Activated CD4-positive, alpha-beta T cell treated with anti-CD3 and anti-CD28 coated beads for 36 hours (primary cell): ENCODE data around the gene ANKS1B. TPM values are rescaled to one million over a fixed set of nuclear protein-coding genes. Genes with fewer than 3 reads are reported as not detected.
"Not testable (repeated sequence)": the region's sequence is repeated elsewhere in the genome, so short reads cannot be mapped to it uniquely, and the experiment has no call there.

Experiments used
- ATAC-seq: fragments of 200-7000 bp; cut with Tn5 transposase; one replicate; pipeline ENCODE4 v1.10.0; 2021; ENCODE audit warnings: mild to moderate bottlenecking, moderate library complexity
- CTCF ChIA-PET: fragments of 350-600 bp; sonication (Branson Sonifier 250); formaldehyde crosslinking; loops from one replicate; lab custom pipeline; 2021; ENCODE audit warnings: antibody characterized with exemption; lab: Charles Lee
- POLR2A ChIA-PET: fragments of 350-600 bp; sonication (Branson Sonifier 250); formaldehyde crosslinking; loops from one replicate; lab custom pipeline; 2021; ENCODE audit warnings: antibody characterized with exemption, inconsistent platforms; lab: Charles Lee
- DNase-seq: peaks from one replicate; pipeline ENCODE4 v3.0.0-alpha.2; 2020
- H3K27ac Mint-ChIP-seq: one replicate; pipeline ENCODE4 v1.8.0; 2021; ENCODE audit warnings: mixed read lengths
- H3K27me3 Mint-ChIP-seq: one replicate; pipeline ENCODE4 v1.8.0; 2021; ENCODE audit warnings: mixed read lengths
- H3K36me3 Mint-ChIP-seq: one replicate; pipeline ENCODE4 v1.8.0; 2021; ENCODE audit warnings: low read depth, mixed read lengths
- H3K4me1 Mint-ChIP-seq: one replicate; pipeline ENCODE4 v1.8.0; 2021; ENCODE audit warnings: mixed read lengths
- H3K4me3 Mint-ChIP-seq: one replicate; pipeline ENCODE4 v1.8.0; 2021; ENCODE audit warnings: mild to moderate bottlenecking, moderate library complexity, mixed read lengths
- H3K9me3 Mint-ChIP-seq: one replicate; pipeline ENCODE4 v1.8.0; 2021; ENCODE audit warnings: low read depth, mixed read lengths
- intact Hi-C, 2 experiments: fragments of 100-400 bp; cut with DNase I in 1 of 2; cut with micrococcal nuclease in 1 of 2; formaldehyde crosslinking; loops; one replicate each; pipeline versions ENCODE4 v1.14.2 to v1.15.1; 2022 to 2024; cut with DNase I, micrococcal nuclease
- total RNA-seq, 2 experiments: library from RNA; stranded (reverse); gene quantifications; one replicate each; pipeline ENCODE4 v1.2.3, GENCODE V29; 2021

ANKS1B gene
- total RNA-seq, 2 experiments from 2014 or later, result 0.19 to 0.73 TPM

DNA sequence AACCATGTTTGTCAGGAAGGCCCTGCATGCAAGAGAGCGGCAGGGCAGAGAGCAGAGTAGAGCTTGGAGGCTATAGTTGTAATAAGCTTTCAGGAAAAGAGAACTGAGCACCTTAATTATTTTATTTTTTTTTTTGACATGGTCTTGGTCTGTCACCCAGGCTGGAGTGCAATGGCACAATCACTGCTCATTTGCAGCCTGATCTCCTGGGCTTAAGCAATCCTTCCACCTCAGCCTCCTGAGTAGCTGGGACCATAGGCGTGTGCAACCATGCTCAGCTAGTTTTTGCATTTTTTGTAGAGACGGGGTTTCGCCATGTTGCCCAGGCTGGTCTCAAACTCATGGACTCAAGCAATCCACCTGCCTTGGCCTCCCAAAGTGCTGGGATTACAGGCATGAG is 950.5 kb downstream of the ANKS1B start:
- H3K27ac Mint-ChIP-seq, H3K27me3 Mint-ChIP-seq, POLR2A ChIA-PET, H3K36me3 Mint-ChIP-seq, intact Hi-C loops, DNase-seq, H3K4me3 Mint-ChIP-seq, H3K4me1 Mint-ChIP-seq, ATAC-seq, H3K9me3 Mint-ChIP-seq: not testable (repeated sequence)
- CTCF ChIA-PET, result interaction anchor here (1.5 kb wide), 1 partner anchor 10 kb away, joined by 3 read pairs; no protein-coding TSS in a partner anchor

DNA sequence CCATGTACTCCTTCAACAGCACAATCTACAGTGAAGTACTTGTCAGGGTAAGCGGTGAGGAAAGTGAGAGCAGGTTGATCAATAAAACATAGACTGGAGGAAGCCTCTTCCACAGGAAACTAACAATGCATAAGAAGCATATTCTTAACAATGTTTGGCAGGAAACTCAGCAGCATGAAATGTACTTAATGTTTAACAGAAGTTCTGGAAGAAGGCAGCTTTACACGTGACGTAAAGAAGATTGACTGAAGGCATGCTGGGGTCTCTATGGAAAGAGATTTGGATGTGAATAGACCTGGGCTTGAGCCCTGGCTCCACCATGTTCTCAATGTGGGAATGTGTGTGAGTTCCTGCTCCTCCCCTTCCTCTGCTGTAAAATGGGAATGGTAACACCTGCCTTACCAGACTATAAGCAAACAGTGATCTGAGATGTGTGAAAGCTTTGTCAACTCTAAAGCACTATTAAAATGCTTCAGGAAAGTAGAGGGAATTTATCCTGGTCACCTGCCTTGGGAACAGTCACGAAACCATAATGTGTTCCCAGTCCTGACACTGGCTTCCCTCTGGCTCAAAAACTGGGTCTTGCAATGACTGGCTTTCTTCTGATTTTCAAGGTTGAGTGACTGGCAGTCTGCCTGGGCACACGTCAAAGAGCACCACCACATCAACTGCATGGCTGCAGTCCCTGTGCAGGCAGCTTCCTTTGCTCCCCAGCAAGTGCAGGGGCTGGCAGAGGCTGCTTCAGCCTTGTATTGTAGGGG is 955.0 kb downstream of the ANKS1B start:
- DNase-seq (no peak), ATAC-seq (no peak)
- no peaks in the 10 kb centered on the region for H3K4me1 Mint-ChIP-seq
- ChIA-PET POLR2A (no interaction called here), CTCF (interaction anchor here (2.4 kb wide), 1 partner anchor 14 kb away, joined by 6 read pairs; no protein-coding TSS in a partner anchor)
- no peaks in the 10 kb centered on the region for H3K36me3 Mint-ChIP-seq
- peaks cover 2% of the 10 kb centered on the region for H3K9me3 Mint-ChIP-seq
- no peak overlapping the region for H3K4me3 Mint-ChIP-seq
- no peak overlapping the region for H3K27ac Mint-ChIP-seq
- peaks cover 9% of the 10 kb centered on the region for H3K27me3 Mint-ChIP-seq
- intact Hi-C loops, result no loop called here

DNA sequence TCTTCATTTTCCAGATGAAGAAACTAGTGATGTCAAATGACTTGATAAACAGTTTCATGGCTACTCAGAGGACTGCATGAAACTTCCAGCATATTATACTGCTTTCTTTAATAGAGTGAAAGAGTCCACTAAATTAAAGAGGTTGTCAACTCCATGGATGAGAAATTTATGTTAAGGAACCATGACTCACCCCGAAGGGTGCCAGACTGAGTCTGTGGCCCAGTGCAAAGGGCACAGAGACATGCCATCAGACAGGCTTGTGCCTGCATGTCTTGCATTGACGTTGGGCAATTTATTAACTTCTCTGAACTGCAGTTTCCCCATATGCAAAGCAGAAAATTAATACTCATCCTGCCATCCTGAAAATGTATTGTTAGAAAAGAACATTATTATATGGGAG is 957.3 kb downstream of the ANKS1B start:
- Mint-ChIP-seq H3K9me3 (peaks cover 2% of the 10 kb centered on the region), H3K27ac (no peak overlapping the region), H3K36me3 (no peaks in the 10 kb centered on the region), H3K4me1 (no peaks in the 10 kb centered on the region), H3K27me3 (peaks cover 9% of the 10 kb centered on the region), H3K4me3 (no peak overlapping the region)
- POLR2A ChIA-PET, result no interaction called here
- ATAC-seq (no peak), DNase-seq (no peak)
- CTCF ChIA-PET, result interaction anchor here (2.4 kb wide), 1 partner anchor 16 kb away, joined by 6 read pairs; no protein-coding TSS in a partner anchor
- intact Hi-C loops, result no loop called here

DNA sequence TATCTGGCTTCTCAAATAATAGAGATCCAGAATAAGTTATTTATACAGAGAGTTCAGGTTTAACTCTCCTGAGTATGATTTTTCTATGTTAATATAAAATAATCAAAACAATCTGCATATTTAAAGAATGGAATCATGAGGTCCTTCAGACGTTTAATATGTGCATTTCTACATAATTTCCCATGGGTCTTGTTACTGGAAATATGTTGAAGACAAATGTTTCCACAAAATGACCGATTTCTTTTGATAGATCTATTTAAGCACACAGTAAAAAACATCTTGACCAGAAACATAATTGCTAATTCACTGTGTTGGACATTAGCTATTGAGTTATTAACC is 957.7 kb downstream of the ANKS1B start:
- ChIA-PET POLR2A (no interaction called here), CTCF (interaction anchor here (0.7 kb wide), 1 partner anchor 1262 kb away, joined by 3 read pairs; no protein-coding TSS in a partner anchor)
- no peak overlapping the region for H3K4me3 Mint-ChIP-seq
- intact Hi-C loops, result no loop called here
- no peaks in the 10 kb centered on the region for H3K4me1 Mint-ChIP-seq
- H3K27me3 Mint-ChIP-seq, result peaks cover 9% of the 10 kb centered on the region
- no peak for ATAC-seq
- no peak for DNase-seq
- no peak overlapping the region for H3K27ac Mint-ChIP-seq
- no peaks in the 10 kb centered on the region for H3K36me3 Mint-ChIP-seq
- H3K9me3 Mint-ChIP-seq, result no peaks in the 10 kb centered on the region

DNA sequence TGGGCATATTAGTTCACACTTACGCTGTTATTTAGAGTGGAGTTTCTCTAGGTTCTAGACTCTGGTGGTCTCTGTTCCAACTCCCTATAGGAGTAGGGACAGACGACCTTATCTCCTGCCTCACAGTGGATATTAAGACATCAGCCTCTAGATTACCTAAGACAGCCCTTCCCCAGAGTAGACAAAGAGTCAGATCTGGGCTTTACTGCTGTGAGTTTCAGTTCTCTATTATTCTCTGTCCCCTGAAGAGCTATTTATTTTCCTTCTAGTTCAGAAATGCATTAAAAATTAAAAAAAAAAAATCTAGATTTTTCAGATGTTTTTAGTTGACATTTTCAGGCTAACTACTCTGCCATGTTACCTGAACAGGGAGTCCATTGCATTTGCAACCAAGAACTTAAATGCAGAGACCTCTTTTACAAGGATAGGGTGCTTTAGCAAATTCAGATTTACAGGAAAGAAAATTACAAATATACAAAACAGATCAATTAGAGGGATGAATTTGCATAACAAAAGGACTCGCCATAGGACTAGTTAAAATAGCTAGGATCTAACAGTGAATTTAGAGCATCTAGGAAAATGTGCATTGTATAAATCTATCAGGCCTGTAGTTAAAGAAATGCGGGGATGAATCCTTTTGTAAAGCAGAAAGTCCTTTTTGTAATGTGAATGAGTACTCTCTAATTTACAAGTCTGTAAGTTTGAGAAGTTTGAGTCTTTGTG is 958.2 kb downstream of the ANKS1B start:
- ChIA-PET CTCF (interaction anchor here (0.7 kb wide), 1 partner anchor 1262 kb away, joined by 3 read pairs; no protein-coding TSS in a partner anchor), POLR2A (interaction anchor here (0.6 kb wide), 1 partner anchor 11 kb away, joined by 5 read pairs; no protein-coding TSS in a partner anchor)
- H3K27ac Mint-ChIP-seq, result no peak overlapping the region
- no peak for ATAC-seq
- intact Hi-C loops, result no loop called here
- no peaks in the 10 kb centered on the region for H3K4me1 Mint-ChIP-seq
- H3K36me3 Mint-ChIP-seq, result no peaks in the 10 kb centered on the region
- no peaks in the 10 kb centered on the region for H3K9me3 Mint-ChIP-seq
- H3K4me3 Mint-ChIP-seq, result no peak overlapping the region
- peaks cover 9% of the 10 kb centered on the region for H3K27me3 Mint-ChIP-seq
- no peak for DNase-seq

DNA sequence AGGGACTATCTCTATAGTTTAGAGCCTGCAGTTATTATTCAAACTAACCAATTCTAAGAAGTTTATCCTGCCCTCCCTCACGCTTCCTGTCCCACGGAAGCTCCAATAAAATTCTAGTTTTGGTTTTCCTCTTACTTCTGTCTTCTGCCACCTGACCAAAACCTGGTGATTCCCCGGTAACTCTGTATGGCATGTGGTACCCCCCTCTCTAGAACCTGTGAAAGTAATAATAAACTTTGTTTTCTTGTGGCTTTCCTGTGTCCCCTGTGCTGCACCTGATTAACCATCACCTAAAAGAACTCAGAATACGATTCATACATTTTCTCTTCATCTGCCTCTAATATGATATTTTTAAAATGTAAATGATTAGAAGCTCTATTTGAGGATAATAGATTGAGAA is 959.9 kb downstream of the ANKS1B start:
- DNase-seq, result no peak
- Mint-ChIP-seq H3K27me3 (peaks cover 4% of the 10 kb centered on the region), H3K27ac (no peak overlapping the region), H3K4me1 (no peaks in the 10 kb centered on the region), H3K36me3 (no peaks in the 10 kb centered on the region), H3K4me3 (no peak overlapping the region), H3K9me3 (no peaks in the 10 kb centered on the region)
- ATAC-seq, result no peak
- POLR2A ChIA-PET, result no interaction called here
- CTCF ChIA-PET, result no interaction called here
- intact Hi-C loops, result no loop called here

DNA sequence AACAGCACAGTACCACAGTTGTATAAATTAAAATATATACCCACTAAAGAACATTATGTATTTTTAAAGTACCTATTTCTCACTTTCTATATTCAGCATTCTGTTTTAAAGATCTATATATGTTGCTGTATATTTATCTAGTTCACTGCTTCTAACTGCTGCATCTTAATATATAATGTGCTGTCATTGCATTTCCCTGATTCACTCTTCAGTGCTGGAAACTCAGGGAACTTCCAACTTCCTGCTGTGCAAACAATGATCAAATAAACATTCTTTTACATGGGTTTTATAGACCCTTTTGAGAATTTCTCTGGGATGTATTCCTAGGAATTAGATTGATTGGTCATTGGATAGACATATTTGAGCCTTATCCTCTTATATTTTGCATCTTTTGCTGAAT is 960.5 kb downstream of the ANKS1B start:
- ATAC-seq (no peak), DNase-seq (no peak)
- no peaks in the 10 kb centered on the region for H3K9me3 Mint-ChIP-seq
- no peak overlapping the region for H3K27ac Mint-ChIP-seq
- CTCF ChIA-PET, result no interaction called here
- H3K36me3 Mint-ChIP-seq, result no peaks in the 10 kb centered on the region
- POLR2A ChIA-PET, result no interaction called here
- no peaks in the 10 kb centered on the region for H3K4me1 Mint-ChIP-seq
- intact Hi-C loops, result no loop called here
- H3K4me3 Mint-ChIP-seq, result no peak overlapping the region
- H3K27me3 Mint-ChIP-seq, result peaks cover 4% of the 10 kb centered on the region

DNA sequence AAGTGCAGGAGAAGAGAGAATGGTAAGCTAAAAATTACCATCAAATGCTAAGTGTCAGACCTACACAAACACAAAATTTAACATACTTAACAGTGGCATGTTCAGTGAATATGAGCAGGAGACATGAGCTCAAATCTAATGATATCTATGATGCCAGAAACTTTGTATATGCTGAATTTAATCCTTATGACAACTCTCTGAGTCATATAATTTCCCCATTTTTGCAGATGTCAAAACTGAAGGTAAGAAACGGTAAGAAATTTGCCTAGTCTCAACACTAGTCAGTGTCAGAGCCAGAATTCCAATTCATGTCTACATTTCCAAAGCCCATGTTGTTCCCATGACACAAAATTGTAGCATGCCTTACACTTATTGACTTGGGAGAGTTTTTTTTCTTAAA is 963.9 kb downstream of the ANKS1B start:
- no peaks in the 10 kb centered on the region for H3K9me3 Mint-ChIP-seq
- CTCF ChIA-PET, result no interaction called here
- no peak for ATAC-seq
- H3K36me3 Mint-ChIP-seq, result no peaks in the 10 kb centered on the region
- no peak overlapping the region for H3K4me3 Mint-ChIP-seq
- H3K4me1 Mint-ChIP-seq, result no peaks in the 10 kb centered on the region
- intact Hi-C loops, result no loop called here
- H3K27ac Mint-ChIP-seq, result no peak overlapping the region
- peaks cover 4% of the 10 kb centered on the region for H3K27me3 Mint-ChIP-seq
- POLR2A ChIA-PET, result no interaction called here
- DNase-seq, result no peak

DNA sequence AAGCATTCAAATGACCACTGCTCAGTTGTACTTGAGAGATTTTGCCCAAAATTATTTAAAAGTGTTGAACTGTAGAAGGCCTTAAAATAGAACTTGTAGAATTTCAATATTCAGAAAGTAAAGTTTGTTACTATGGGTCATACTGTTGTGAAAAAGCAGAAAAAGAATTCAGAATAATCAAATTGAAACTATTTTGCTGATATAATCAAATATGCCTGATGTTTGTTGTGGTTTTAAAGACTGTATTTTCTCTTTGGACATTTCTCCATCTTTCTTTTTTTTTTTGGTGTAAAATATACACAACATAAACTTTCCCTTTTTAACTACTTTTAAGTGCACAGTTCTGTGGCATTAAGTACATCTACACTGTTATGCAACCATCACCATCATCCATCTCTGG is 964.9 kb downstream of the ANKS1B start:
- intact Hi-C loops, result no loop called here
- ATAC-seq, result no peak
- Mint-ChIP-seq H3K27ac (no peak overlapping the region), H3K4me3 (no peak overlapping the region), H3K4me1 (no peaks in the 10 kb centered on the region), H3K36me3 (no peaks in the 10 kb centered on the region), H3K27me3 (peaks cover 2% of the 10 kb centered on the region), H3K9me3 (no peaks in the 10 kb centered on the region)
- POLR2A ChIA-PET, result no interaction called here
- DNase-seq, result no peak
- CTCF ChIA-PET, result no interaction called here

DNA sequence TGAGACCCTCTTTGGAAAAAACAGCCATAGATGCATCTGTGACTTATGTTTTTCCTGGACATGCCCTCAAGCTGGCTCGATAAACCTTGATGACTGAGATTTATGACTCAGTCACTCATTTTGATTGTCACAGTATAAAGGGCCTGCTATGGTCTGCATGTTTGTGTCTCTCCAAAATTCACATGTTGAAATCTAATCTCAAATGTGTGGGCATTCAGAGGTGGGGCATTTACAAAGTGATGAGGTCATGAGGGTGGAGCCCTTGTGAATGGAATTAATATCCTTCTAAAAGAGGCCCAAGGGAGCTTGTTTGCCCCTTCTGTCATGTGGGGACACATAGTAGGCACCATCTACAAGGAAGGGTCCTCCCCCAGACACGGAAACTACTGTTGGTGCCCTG is 966.8 kb downstream of the ANKS1B start:
- Mint-ChIP-seq H3K4me3 (no peak overlapping the region), H3K4me1 (no peaks in the 10 kb centered on the region), H3K36me3 (no peaks in the 10 kb centered on the region), H3K27me3 (peaks cover 5% of the 10 kb centered on the region), H3K9me3 (no peaks in the 10 kb centered on the region), H3K27ac (no peak overlapping the region)
- ChIA-PET POLR2A (no interaction called here), CTCF (no interaction called here)
- no peak for ATAC-seq
- intact Hi-C loops, result loop anchor here in 1 of 2 experiments (2.0 kb wide), 1 partner anchor 75 kb away; no protein-coding TSS in a partner anchor
- no peak for DNase-seq

DNA sequence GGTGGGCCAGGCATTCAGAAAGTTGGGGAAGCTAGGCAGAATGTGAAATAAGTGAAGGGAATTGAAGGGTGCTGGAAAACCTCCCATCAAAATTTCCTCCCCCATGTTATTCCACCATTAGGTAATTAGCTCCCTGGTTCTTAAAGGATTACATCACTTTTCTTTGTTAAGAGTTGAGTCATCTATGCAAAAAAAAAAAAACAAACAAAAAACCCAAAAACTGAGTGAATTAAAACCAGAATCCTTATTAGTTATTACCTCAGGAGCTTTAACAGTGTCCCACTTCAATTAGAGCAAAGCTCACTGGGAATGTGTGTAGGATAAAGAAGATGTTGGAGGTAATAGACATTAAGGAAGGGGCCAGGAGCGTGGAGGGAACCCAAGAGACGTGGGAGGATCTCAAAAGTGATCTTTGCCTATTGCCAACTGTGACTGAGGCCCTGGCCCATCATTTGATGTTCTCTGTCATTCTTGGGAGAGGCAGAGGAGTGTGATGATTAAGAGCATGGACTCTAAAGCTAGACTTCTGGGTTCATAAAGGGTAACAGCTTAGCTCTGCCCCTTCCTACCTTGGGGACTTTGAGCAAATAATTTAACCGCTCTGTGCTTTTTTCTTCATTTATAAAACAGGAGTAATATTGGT is 975.0 kb downstream of the ANKS1B start:
- no peaks in the 10 kb centered on the region for H3K36me3 Mint-ChIP-seq
- no peak overlapping the region for H3K4me3 Mint-ChIP-seq
- DNase-seq (no peak), ATAC-seq (no peak)
- no peaks in the 10 kb centered on the region for H3K9me3 Mint-ChIP-seq
- H3K27ac Mint-ChIP-seq, result no peak overlapping the region
- ChIA-PET POLR2A (no interaction called here), CTCF (interaction anchor here (0.6 to 2.9 kb wide), 3 partner anchors 11 to 138 kb away, joined by 3 to 15 read pairs (median 3); no protein-coding TSS in a partner anchor)
- no peaks in the 10 kb centered on the region for H3K4me1 Mint-ChIP-seq
- H3K27me3 Mint-ChIP-seq, result peaks cover 14% of the 10 kb centered on the region
- intact Hi-C loops, result no loop called here
